Neural cell (in vitro differentiated cells): ENCODE results near the gene SLC34A3. TPM values are rescaled to one million over a fixed set of nuclear protein-coding genes. Genes with fewer than 3 reads are reported as not detected.

Experiments
- H2AFZ ChIP-seq: fragments of 200-600, 300-800 bp; sonication (generic), shearing (Covaris generic); 2 replicates; pipeline ENCODE4 v1.6.0; 2014; ENCODE audit warnings: low read depth, mild to moderate bottlenecking, antibody characterized with exemption, low read length, moderate library complexity
- H3F3A ChIP-seq: fragments of 200-600 bp; shearing (Covaris generic); 2 replicates; pipeline ENCODE4 v1.6.1; 2016; ENCODE audit warnings: mild to moderate bottlenecking, moderate library complexity, mixed read lengths, antibody characterized with exemption, low read length; ENCODE audit not compliant: insufficient read depth, poor library complexity, severe bottlenecking
- H3K27ac ChIP-seq: fragments of 200-600, 300-800 bp; sonication (generic), shearing (Covaris generic); 2 replicates; pipeline ENCODE4 v1.5.1; 2014; ENCODE audit warnings: mild to moderate bottlenecking, low read length, moderate library complexity
- H3K27me3 ChIP-seq: fragments of 300-800, 200-600 bp; sonication (generic), shearing (Covaris generic); 2 replicates; pipeline ENCODE4 v1.6.0; 2014; ENCODE audit warnings: mild to moderate bottlenecking, low read depth, low read length, moderate library complexity; ENCODE audit not compliant: insufficient read depth
- H3K36me3 ChIP-seq: fragments of 300-800, 200-600 bp; sonication (generic), shearing (Covaris generic); 2 replicates; pipeline ENCODE4 v1.5.1; 2014; ENCODE audit warnings: mild to moderate bottlenecking, antibody characterized with exemption, low read length, moderate library complexity; ENCODE audit not compliant: insufficient read depth
- H3K4me2 ChIP-seq: fragments of 300-800, 200-600 bp; sonication (generic), shearing (Covaris generic); 2 replicates; pipeline ENCODE4 v1.6.0; 2014; ENCODE audit warnings: mild to moderate bottlenecking, low read length
- H3K4me3 ChIP-seq: fragments of 300-800, 200-600 bp; sonication (generic), shearing (Covaris generic); 2 replicates; pipeline ENCODE4 v1.5.1; 2014; ENCODE audit warnings: mild to moderate bottlenecking, low read length, moderate library complexity
- H3K79me2 ChIP-seq: fragments of 200-600 bp; shearing (Covaris generic); replicated peaks from 2 replicates; pipeline ENCODE4 v1.6.0; 2014; ENCODE audit warnings: mild to moderate bottlenecking, low read length, moderate library complexity; ENCODE audit not compliant: insufficient read depth
- H3K9ac ChIP-seq: fragments of 300-800, 200-600 bp; sonication (generic), shearing (Covaris generic); 2 replicates; pipeline ENCODE4 v1.6.1; 2016; ENCODE audit warnings: mild to moderate bottlenecking, low read length, mixed read lengths
- H3K9me2 ChIP-seq: fragments of 200-600 bp; shearing (Covaris generic); 2 replicates; pipeline ENCODE4 v1.6.1; 2016; ENCODE audit warnings: mild to moderate bottlenecking, low read length, mixed read lengths; ENCODE audit not compliant: insufficient read depth
- H3K9me3 ChIP-seq: fragments of 200-600, 300-800 bp; sonication (generic), shearing (Covaris generic); 2 replicates; pipeline ENCODE4 v1.6.1; 2016; ENCODE audit warnings: mild to moderate bottlenecking, mixed run types, low read length, moderate library complexity, mixed read lengths
- H4K20me1 ChIP-seq: fragments of 200-600 bp; shearing (Covaris generic); 2 replicates; pipeline ENCODE4 v1.6.1; 2016; ENCODE audit warnings: mild to moderate bottlenecking, mixed run types; ENCODE audit not compliant: insufficient read depth
- EP300 ChIP-seq: fragments of 450-650 bp; conservative IDR thresholded peaks from 2 replicates; pipeline ENCODE4 v1.6.1; 2014; ENCODE audit warnings: antibody characterized with exemption, mild to moderate bottlenecking, moderate library complexity; ENCODE audit not compliant: poor library complexity, severe bottlenecking
- EZH2 ChIP-seq: fragments of 200-600, 300-800 bp; shearing (Covaris generic), sonication (generic); IDR thresholded peaks from 2 replicates; pipeline ENCODE4 v1.6.1; 2014; ENCODE audit warnings: antibody characterized with exemption, low read length, borderline replicate concordance, mild to moderate bottlenecking; ENCODE audit not compliant: insufficient read depth, poor library complexity, severe bottlenecking
- MXI1 ChIP-seq: fragments of 450-650 bp; conservative IDR thresholded peaks from 2 replicates; pipeline ENCODE4 v1.6.1; 2014; ENCODE audit warnings: antibody characterized with exemption, mild to moderate bottlenecking; ENCODE audit not compliant: poor library complexity, severe bottlenecking
- POLR2AphosphoS5 ChIP-seq: IDR thresholded peaks from 2 replicates; pipeline ENCODE4 v1.6.1; 2012
- RAD21 ChIP-seq: fragments of 450-650 bp; conservative IDR thresholded peaks from 2 replicates; pipeline ENCODE4 v1.6.1; 2014; ENCODE audit warnings: antibody characterized with exemption, mild to moderate bottlenecking, moderate library complexity
- REST ChIP-seq: IDR thresholded peaks from 2 replicates; pipeline ENCODE4 v1.6.1; 2012; ENCODE audit warnings: borderline replicate concordance
- SMC3 ChIP-seq: fragments of 450-650 bp; conservative IDR thresholded peaks from 2 replicates; pipeline ENCODE4 v1.6.1; 2014; ENCODE audit warnings: antibody characterized with exemption, mild to moderate bottlenecking, moderate library complexity; ENCODE audit not compliant: poor library complexity
- TAF1 ChIP-seq: IDR thresholded peaks from 2 replicates; pipeline ENCODE4 v1.6.1; 2012; ENCODE audit warnings: low read depth
- polyA plus RNA-seq: library from polyadenylated mRNA; depleted of rRNA; stranded (reverse); fragments of >200 nt; gene quantifications from 2 replicates; pipeline ENCODE4 v1.2.3, GENCODE V29; 2014
- TF ChIP-seq, protein P1 (sequence below): fragments of 450-650 bp; IDR thresholded peaks from 2 replicates; pipeline ENCODE4 v1.5.1; 2014; ENCODE audit warnings: antibody characterized with exemption, mild to moderate bottlenecking, moderate library complexity; ENCODE audit not compliant: poor library complexity, severe bottlenecking

The SLC34A3 gene
- polyA plus RNA-seq, 1 donor from 2014 or later, result 0.27 TPM

GRCh38 chr9:137265496-137266161, 34.9 kb downstream of the SLC34A3 start:
- no peaks in the 10 kb centered on the region for H3K79me2 ChIP-seq
- H3K9me2 ChIP-seq, result no peaks in the 10 kb centered on the region
- no peak overlapping the region for H3K27ac ChIP-seq
- H3K9ac ChIP-seq, result no peak overlapping the region
- no peaks in the 10 kb centered on the region for H3K27me3 ChIP-seq
- no peaks in the 10 kb centered on the region for H3K9me3 ChIP-seq
- no peaks in the 10 kb centered on the region for H4K20me1 ChIP-seq
- TF ChIP-seq POLR2AphosphoS5 (no peak), RAD21 (no peak), TAF1 (no peak), EP300 (no peak), SMC3 (no peak), REST (no peak), EZH2 (no peak), MXI1 (no peak)
- TF ChIP-seq, protein P1, sequence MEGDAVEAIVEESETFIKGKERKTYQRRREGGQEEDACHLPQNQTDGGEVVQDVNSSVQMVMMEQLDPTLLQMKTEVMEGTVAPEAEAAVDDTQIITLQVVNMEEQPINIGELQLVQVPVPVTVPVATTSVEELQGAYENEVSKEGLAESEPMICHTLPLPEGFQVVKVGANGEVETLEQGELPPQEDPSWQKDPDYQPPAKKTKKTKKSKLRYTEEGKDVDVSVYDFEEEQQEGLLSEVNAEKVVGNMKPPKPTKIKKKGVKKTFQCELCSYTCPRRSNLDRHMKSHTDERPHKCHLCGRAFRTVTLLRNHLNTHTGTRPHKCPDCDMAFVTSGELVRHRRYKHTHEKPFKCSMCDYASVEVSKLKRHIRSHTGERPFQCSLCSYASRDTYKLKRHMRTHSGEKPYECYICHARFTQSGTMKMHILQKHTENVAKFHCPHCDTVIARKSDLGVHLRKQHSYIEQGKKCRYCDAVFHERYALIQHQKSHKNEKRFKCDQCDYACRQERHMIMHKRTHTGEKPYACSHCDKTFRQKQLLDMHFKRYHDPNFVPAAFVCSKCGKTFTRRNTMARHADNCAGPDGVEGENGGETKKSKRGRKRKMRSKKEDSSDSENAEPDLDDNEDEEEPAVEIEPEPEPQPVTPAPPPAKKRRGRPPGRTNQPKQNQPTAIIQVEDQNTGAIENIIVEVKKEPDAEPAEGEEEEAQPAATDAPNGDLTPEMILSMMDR, result no peak
- H3K4me2 ChIP-seq, result no peak overlapping the region
- H3K36me3 ChIP-seq, result no peaks in the 10 kb centered on the region
- H3K4me3 ChIP-seq, result no peak overlapping the region
- no peaks in the 10 kb centered on the region for H3F3A ChIP-seq
- no peak overlapping the region for H2AFZ ChIP-seq

DNA sequence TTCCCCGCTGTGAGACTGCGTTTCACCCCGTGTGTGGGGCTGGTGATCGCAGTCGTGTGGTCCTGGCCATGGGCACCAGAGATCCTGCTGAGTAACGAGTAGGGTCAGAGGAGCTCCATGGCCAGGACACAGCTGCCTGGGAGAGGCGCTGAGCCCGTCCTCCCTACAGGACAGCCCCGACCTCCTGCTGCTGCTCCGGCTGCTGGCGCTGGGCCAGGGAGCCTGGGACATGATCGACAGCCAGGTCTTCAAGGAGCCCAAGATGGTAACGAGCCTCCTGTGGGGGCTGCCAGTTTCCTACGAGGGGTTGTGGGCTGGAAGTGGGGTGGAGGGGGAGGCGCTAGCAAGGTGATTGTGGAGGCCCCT, 35.4 kb downstream of the SLC34A3 start:
- no peak overlapping the region for H3K27ac ChIP-seq
- no peak for TF ChIP-seq SMC3
- TF ChIP-seq EZH2, result no peak
- no peak for TF ChIP-seq MXI1
- no peak for TF ChIP-seq EP300
- no peak overlapping the region for H2AFZ ChIP-seq
- no peak overlapping the region for H3K9ac ChIP-seq
- H4K20me1 ChIP-seq, result no peaks in the 10 kb centered on the region
- H3K36me3 ChIP-seq, result no peaks in the 10 kb centered on the region
- no peaks in the 10 kb centered on the region for H3K79me2 ChIP-seq
- H3K4me2 ChIP-seq, result no peak overlapping the region
- H3K4me3 ChIP-seq, result no peak overlapping the region
- no peaks in the 10 kb centered on the region for H3K27me3 ChIP-seq
- H3K9me2 ChIP-seq, result no peaks in the 10 kb centered on the region
- no peaks in the 10 kb centered on the region for H3F3A ChIP-seq
- no peaks in the 10 kb centered on the region for H3K9me3 ChIP-seq
